C4-2B (cell line): ENCODE data around the gene CLEC17A.

Experiments
- CTCF ChIP-seq: fragments of 450-650 bp; conservative IDR thresholded peaks from 2 replicates; pipeline ENCODE4 v1.5.1; 2017; ENCODE audit warnings: mild to moderate bottlenecking
- ZFX ChIP-seq: fragments of 450-650 bp; IDR thresholded peaks from 2 replicates; pipeline ENCODE4 v1.6.1; 2017

GRCh38 chr19:14659874-14660489 is 77.1 kb downstream of the CLEC17A start:
- TF ChIP-seq CTCF (no peak), ZFX (no peak)
